K562 (cell line): Measurements from ENCODE around the gene SATB1. TPM values are rescaled to one million over a fixed set of nuclear protein-coding genes. Genes with fewer than 3 reads are reported as not detected.

ENCODE experiments used
- ATAC-seq: fragments of 200-7000 bp; cut with Tn5 transposase; 3 replicates; pipeline ENCODE4 v1.9.1; 2020; ENCODE audit warnings: moderate library complexity
- BruUV-seq: library from RNA; stranded (reverse); fragments of 400-500 nt; replicated peaks from 2 replicates; lab custom pipeline; 2021; lab: Mats Ljungman, UMichigan
- CTCF ChIA-PET: fragments of 300-600 bp; formaldehyde crosslinking; extraction: SDS; loops from one replicate; lab custom pipeline; 2021; ENCODE audit warnings: low intra/inter-chr PET ratio; lab: Yijun Ruan, JAX
- POLR2A ChIA-PET: fragments of 300-600, 350-650 bp; sonication (Branson Sonifier 250); formaldehyde crosslinking; extraction: SDS; loops from one replicate; lab custom pipeline; 2021; ENCODE audit warnings: antibody characterized with exemption, inconsistent platforms; lab: Yijun Ruan, JAX
- DNase-seq, 4 experiments: peaks; one replicate each; pipeline versions ENCODE4 v3.0.0 to v3.0.0-alpha.2; 2011 to 2018; ENCODE audit warnings: low spot score in 3 of 4, mixed read lengths in 3 of 4; ENCODE audit errors: extremely low read depth in 1 of 4
- FAIRE-seq: peaks from 2 replicates; lab custom pipeline; 2011; peaks lifted over from hg19 to GRCh38; lab: Jason Lieb, UNC
- H2AFZ ChIP-seq: 2 replicates; pipeline ENCODE4 v1.6.0; 2011; ENCODE audit warnings: low read depth, low read length, control low read depth, inconsistent platforms
- H3K27ac ChIP-seq: fragments of 200-600 bp; 3 replicates; pipeline ENCODE4 v1.8.0; 2011; ENCODE audit warnings: low read depth, mild to moderate bottlenecking, control low read depth, inconsistent platforms, low read length, moderate library complexity, mixed read lengths; ENCODE audit errors: extremely low read depth
- H3K27me3 ChIP-seq, 2 experiments: fragments of 300-600 bp in 1 of 2; 2 replicates in 1 of 2; 3 replicates in 1 of 2; pipeline versions ENCODE4 v1.6.0 to v1.8.0; 2011; ENCODE audit warnings: inconsistent platforms in 2 of 2, low read length in 2 of 2, mild to moderate bottlenecking in 1 of 2, mixed read lengths in 1 of 2, moderate library complexity in 1 of 2; ENCODE audit not compliant: control insufficient read depth in 2 of 2, insufficient read depth in 2 of 2
- H3K36me3 ChIP-seq: fragments of 300-600 bp; 3 replicates; pipeline ENCODE4 v1.8.0; 2011; ENCODE audit warnings: mild to moderate bottlenecking, low read length, inconsistent platforms; ENCODE audit not compliant: control insufficient read depth, insufficient read depth
- H3K4me1 ChIP-seq, 2 experiments: fragments of 200-600 bp in 1 of 2; replicated peaks in 1 of 2; 2 replicates in 1 of 2; 3 replicates in 1 of 2; pipeline versions ENCODE4 v1.5.1 to v1.8.0; 2011; ENCODE audit warnings: inconsistent platforms in 2 of 2, low read length in 2 of 2, mild to moderate bottlenecking in 1 of 2, mixed read lengths in 1 of 2, moderate library complexity in 1 of 2; ENCODE audit not compliant: control insufficient read depth in 2 of 2, insufficient read depth in 2 of 2
- H3K4me2 ChIP-seq: 2 replicates; pipeline ENCODE4 v1.6.1; 2011; ENCODE audit warnings: low read length, control low read depth, inconsistent platforms, mixed read lengths; ENCODE audit not compliant: insufficient read depth
- H3K4me3 ChIP-seq: fragments of 200-600 bp; sonication (generic), shearing (Covaris generic); 2 replicates; pipeline ENCODE4 v1.5.1; 2016; ENCODE audit warnings: control low read depth, inconsistent platforms
- H3K79me2 ChIP-seq: fragments of 200-600 bp; 3 replicates; pipeline ENCODE4 v1.8.0; 2011; ENCODE audit warnings: low read length, inconsistent platforms; ENCODE audit not compliant: control insufficient read depth, insufficient read depth
- H3K9ac ChIP-seq, 2 experiments: 2 replicates each; pipeline versions ENCODE4 v1.6.0 to v1.6.1; 2011; ENCODE audit warnings: low read depth in 2 of 2, low read length in 2 of 2, control low read depth in 1 of 2, inconsistent platforms in 1 of 2, mild to moderate bottlenecking in 1 of 2, mixed read lengths in 1 of 2; ENCODE audit not compliant: insufficient read depth in 1 of 2
- H3K9me1 ChIP-seq: one replicate; pipeline ENCODE4 v1.6.0; 2011; ENCODE audit warnings: inconsistent platforms, mild to moderate bottlenecking, low read length, moderate library complexity; ENCODE audit not compliant: control insufficient read depth, insufficient read depth
- H3K9me3 ChIP-seq: replicated peaks from 2 replicates; pipeline ENCODE4 v1.5.1; 2011; ENCODE audit warnings: low read depth, low read length, inconsistent platforms; ENCODE audit not compliant: control insufficient read depth, insufficient read depth
- H4K20me1 ChIP-seq: replicated peaks from 2 replicates; pipeline ENCODE4 v1.6.1; 2011; ENCODE audit warnings: low read length, inconsistent platforms, mixed read lengths; ENCODE audit not compliant: control insufficient read depth, insufficient read depth
- TFE3 ChIP-seq: fragments of 450-650 bp; formaldehyde crosslinking; IDR thresholded peaks from 2 replicates; pipeline ENCODE4 v1.4.0; 2020; ENCODE audit warnings: mild to moderate bottlenecking, mixed read lengths
- ZNF23 ChIP-seq: fragments of 250-450 bp; sonication (Bioruptor Pico); IDR thresholded peaks from 2 replicates; pipeline ENCODE4 v1.4.0; 2020; ENCODE audit warnings: mild to moderate bottlenecking
- WGBS: fragments of 100-300 bp; shearing (Covaris generic); methylation state at CpG from one replicate; pipeline ENCODE4 v1.1.6; 2016; ENCODE audit warnings: low coverage, mixed read lengths; ENCODE audit not compliant: insufficient coverage; ENCODE audit errors: missing lambda C conversion rate; 5-methylcytosine and 5-hydroxymethylcytosine counted together
- in situ Hi-C: fragments of 300-500 bp; cut with MboI; formaldehyde crosslinking; loops from 4 replicates; pipeline ENCODE4 v1.15.0; 2018; ENCODE audit warnings: inconsistent platforms, mixed read lengths
- intact Hi-C: fragments of 100-400 bp; cut with micrococcal nuclease; formaldehyde crosslinking; loops from 2 replicates; pipeline ENCODE4 v1.14.2; 2022
- polyA plus RNA-seq, 8 experiments: library from polyadenylated mRNA; depleted of rRNA in 4 of 8; stranded (reverse) in 5 of 8; unstranded in 3 of 8; fragments of >200 nt; fragmentation: Nextera tagmentation in 2 of 8; fragmentation: Illumina TruSeq in 1 of 8; extraction: Ambion mirVana in 2 of 8; extraction: Trizol in 1 of 8; gene quantifications; 2 replicates each; pipeline versions ENCODE4 v1.2.1 to v1.2.3, GENCODE V29; 2011 to 2014; ENCODE audit warnings: inconsistent platforms in 1 of 8, missing spikeins in 1 of 8
- total RNA-seq, 7 experiments: library from RNA; depleted of rRNA in 6 of 7; stranded (reverse); fragments of >200 nt in 6 of 7; fragmentation: Illumina TruSeq in 2 of 7; extraction: Trizol in 2 of 7; gene quantifications; 2 replicates each; pipeline versions ENCODE4 v1.2.1 to v1.2.3, GENCODE V29; 2011 to 2021; ENCODE audit warnings: low replicate concordance in 1 of 7

SATB1 gene
- total and polyA plus RNA-seq, 9 of the 15 experiments (the other 6 are each of a cell fraction or from before 2014, with no cell fraction given), result 0.03 to 2.5 (median 0.15) TPM; not detected in 1

GRCh38 chr3:18308096-18308650, 117.0 kb downstream of the SATB1 start:
- WGBS, result 0% methylated on average over 5 of the region's 5 CpGs
- in situ Hi-C loops, result no loop called here
- POLR2A ChIA-PET, result no interaction called here

More at GRCh38 chr3:18308096-18308650, 117.0 kb downstream of the SATB1 start:
- H3K4me2 ChIP-seq, result no peak overlapping the region
- no peak overlapping the region for H3K9ac ChIP-seq
- DNase-seq (no peak), FAIRE-seq (no peak), ATAC-seq (no peak)
- H3K27me3 ChIP-seq, result no peaks in the 10 kb centered on the region
- no peaks in the 10 kb centered on the region for H3K9me3 ChIP-seq
- CTCF ChIA-PET, result no interaction called here
- no peaks in the 10 kb centered on the region for H3K9me1 ChIP-seq
- no peaks in the 10 kb centered on the region for H4K20me1 ChIP-seq
- H2AFZ ChIP-seq, result no peak overlapping the region
- intact Hi-C loops, result no loop called here
- H3K27ac ChIP-seq, result no peak overlapping the region
- BruUV-seq, result no TSS peak
- H3K4me3 ChIP-seq, result no peak overlapping the region
- H3K4me1 ChIP-seq, result no peaks in the 10 kb centered on the region
- TF ChIP-seq TFE3 (CRISPR knock-in tag), result peak; percentile 33
- TF ChIP-seq ZNF23 (CRISPR knock-in tag), result no peak
- no peaks in the 10 kb centered on the region for H3K36me3 ChIP-seq
- no peaks in the 10 kb centered on the region for H3K79me2 ChIP-seq
